AG04450 (cell line): ENCODE measurements around the gene ZBTB25. TPM values are rescaled to one million over a fixed set of nuclear protein-coding genes. Genes with fewer than 3 reads are reported as not detected.

Experiments
- CTCF ChIA-PET: fragments of 300-600, 350-600 bp; formaldehyde crosslinking; extraction: SDS; loops from one replicate; lab custom pipeline; 2022; ENCODE audit warnings: antibody characterized with exemption, inconsistent platforms; lab: Charles Lee
- POLR2A ChIA-PET: fragments of 350-600 bp; formaldehyde crosslinking; extraction: SDS; loops from one replicate; lab custom pipeline; 2021; ENCODE audit warnings: antibody characterized with exemption, inconsistent platforms; lab: Yijun Ruan, JAX
- DNase-seq: peaks from one replicate; pipeline ENCODE4 v3.0.0-alpha.2; 2011; ENCODE audit warnings: low read depth, low spot score
- H3K27ac ChIP-seq: one replicate; pipeline ENCODE4 v1.5.1; 2012; ENCODE audit warnings: low read depth, low read length, control low read depth
- H3K27me3 ChIP-seq: one replicate; pipeline ENCODE4 v1.6.0; 2012; ENCODE audit warnings: low read length; ENCODE audit not compliant: control insufficient read depth, insufficient read depth
- H3K4me3 ChIP-seq: 2 replicates; pipeline ENCODE4 v1.5.1; 2011; ENCODE audit warnings: mild to moderate bottlenecking, low read depth, low read length, control low read depth
- H3K9me3 ChIP-seq: 2 replicates; pipeline ENCODE4 v1.5.1; 2012; ENCODE audit warnings: low read length; ENCODE audit not compliant: control insufficient read depth, insufficient read depth
- CTCF ChIP-seq: IDR thresholded peaks from 2 replicates; pipeline ENCODE4 v1.5.1; 2011; ENCODE audit warnings: low read depth, low read length, control low read depth, inconsistent platforms
- polyA plus RNA-seq: library from polyadenylated mRNA; depleted of rRNA; stranded (reverse); fragments of >200 nt; gene quantifications from 2 replicates; pipeline ENCODE4 v1.2.3, GENCODE V29; 2011

The ZBTB25 gene
- polyA plus RNA-seq, 1 experiment: 7.3 TPM

DNA sequence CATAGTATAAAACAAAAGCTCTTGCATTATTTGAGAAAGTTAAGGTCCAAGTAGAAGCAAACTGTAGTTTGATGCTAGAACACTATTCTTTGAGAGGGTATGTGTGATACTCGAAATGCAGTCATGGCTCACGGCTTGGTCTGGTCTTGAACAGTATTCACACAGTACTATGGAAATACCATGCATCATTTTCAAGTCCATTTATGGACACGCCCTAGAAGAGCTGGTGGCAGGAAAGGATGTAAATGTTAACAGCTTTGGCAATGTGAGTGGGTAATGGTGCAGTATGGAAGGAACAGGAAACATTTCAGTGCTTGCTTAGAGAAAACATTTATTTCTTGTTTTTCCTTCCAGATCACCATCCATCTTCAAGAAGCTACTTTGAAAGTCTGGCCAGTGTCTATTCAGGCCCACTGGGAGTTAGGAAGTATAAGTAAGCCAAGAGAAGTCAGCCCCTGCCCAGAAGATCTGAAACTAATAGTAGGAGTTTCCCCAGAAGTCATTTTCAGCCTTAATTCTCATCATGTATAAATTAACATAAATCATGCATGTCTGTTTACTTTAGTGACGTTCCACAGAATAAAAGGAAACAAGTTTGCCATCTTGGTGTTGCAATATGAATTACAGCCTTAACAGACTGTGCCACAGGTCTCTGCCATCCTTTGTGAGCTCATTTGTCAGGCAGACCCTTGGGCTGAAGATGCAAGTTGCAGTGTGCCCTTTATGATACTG lies 44.1 kb downstream of the ZBTB25 start:
- DNase-seq: no peak
- CTCF ChIA-PET: interaction anchor here (0.6 kb wide), 1 partner anchor 548 kb away, joined by 3 read pairs; no protein-coding TSS in a partner anchor
- TF ChIP-seq CTCF: no peak
- POLR2A ChIA-PET: no interaction called here
- no peak overlapping the region for H3K27ac ChIP-seq
- no peaks in the 10 kb centered on the region for H3K27me3 ChIP-seq
- no peaks in the 10 kb centered on the region for H3K9me3 ChIP-seq
- H3K4me3 ChIP-seq: no peak overlapping the region

DNA sequence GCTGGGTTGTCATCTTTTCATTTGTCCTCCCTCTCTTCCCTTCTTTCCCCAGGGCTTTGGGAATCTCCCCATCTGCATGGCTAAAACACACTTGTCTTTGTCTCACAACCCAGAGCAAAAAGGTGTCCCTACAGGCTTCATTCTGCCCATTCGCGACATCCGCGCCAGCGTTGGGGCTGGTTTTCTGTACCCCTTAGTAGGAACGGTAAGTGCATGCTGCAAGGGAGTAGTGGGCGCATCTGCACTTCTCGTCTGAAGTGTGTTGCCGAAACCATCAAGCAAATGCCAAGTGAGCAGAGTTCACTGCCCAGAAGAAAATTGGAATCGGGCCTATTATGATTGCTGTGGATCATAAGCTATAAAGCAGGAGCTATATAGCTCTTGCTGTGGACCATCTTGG lies 49.0 kb downstream of the ZBTB25 start:
- Histone ChIP-seq H3K27me3 (no peaks in the 10 kb centered on the region), H3K27ac (no peak overlapping the region), H3K9me3 (no peaks in the 10 kb centered on the region), H3K4me3 (no peak overlapping the region)
- CTCF ChIA-PET: interaction anchor here (0.6 kb wide), 1 partner anchor 112 kb away, joined by 3 read pairs; no protein-coding TSS in a partner anchor
- POLR2A ChIA-PET: no interaction called here
- no peak for DNase-seq
- TF ChIP-seq CTCF: no peak

GRCh38 chr14:64450255-64450654 lies 53.4 kb downstream of the ZBTB25 start:
- Histone ChIP-seq H3K27me3 (no peaks in the 10 kb centered on the region), H3K27ac (no peak overlapping the region), H3K9me3 (no peaks in the 10 kb centered on the region), H3K4me3 (no peak overlapping the region)
- no peak for TF ChIP-seq CTCF
- DNase-seq: no peak
- ChIA-PET POLR2A (no interaction called here), CTCF (no interaction called here)

- Histone ChIP-seq H3K27ac (no peak overlapping the region), H3K27me3 (no peaks in the 10 kb centered on the region), H3K4me3 (no peak overlapping the region), H3K9me3 (no peaks in the 10 kb centered on the region)
- no peak for DNase-seq
- no peak for TF ChIP-seq CTCF
- POLR2A ChIA-PET: interaction anchor here (0.6 kb wide), 1 partner anchor 183 kb away, joined by 3 read pairs; no protein-coding TSS in a partner anchor
- CTCF ChIA-PET: interaction anchor here (0.7 to 1.9 kb wide), 3 partner anchors 18 to 650 kb away, joined by 3 to 6 read pairs (median 4); no protein-coding TSS in a partner anchor
Measured at GRCh38 chr14:64447876-64448670, 55.6 kb downstream of the ZBTB25 start.
